ENCODE data around the gene PLCH1.

DNA sequence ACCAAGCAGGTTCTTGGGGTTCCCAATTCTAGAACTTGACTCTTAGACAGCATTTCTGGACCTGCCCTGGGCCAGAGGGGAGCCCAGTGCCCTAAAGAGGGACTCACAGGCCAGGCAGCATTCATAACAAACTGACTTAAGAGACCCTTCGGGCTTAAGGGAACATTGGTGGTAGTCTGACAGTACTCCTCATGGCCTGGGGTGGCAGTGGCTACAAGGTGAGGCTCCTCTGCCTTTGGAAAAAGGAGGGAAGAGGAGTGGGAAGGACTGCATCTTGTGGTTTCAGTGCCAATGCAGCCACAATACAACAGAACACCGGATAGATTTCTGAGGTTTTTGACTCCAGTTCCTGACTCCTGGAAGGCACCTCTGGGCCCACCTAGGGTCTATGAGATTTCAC lies 279.2 kb downstream of the PLCH1 start:
- TF ChIP-seq FOXM1 (IDR thresholded peaks at IDR 0.05; ENCODE audit: borderline replicate concordance) (no peak), ARNT (IDR thresholded peaks at IDR 0.05) (no peak), NFRKB (IDR thresholded peaks at IDR 0.05) (no peak), L3MBTL2 (conservative IDR thresholded peaks at IDR 0.05) (no peak), ELF4 (IDR thresholded peaks at IDR 0.05) (no peak), FOXK2 (IDR thresholded peaks at IDR 0.05) (no peak), BHLHE40 (IDR thresholded peaks at IDR 0.05; ENCODE audit: borderline replicate concordance) (no peak), FOXA1 (IDR thresholded peaks at IDR 0.05) (no peak), ZNF384 (IDR thresholded peaks at IDR 0.05) (no peak), TARDBP (IDR thresholded peaks at IDR 0.05) (no peak), SP1 (IDR thresholded peaks at IDR 0.05) (no peak), HDGF (IDR thresholded peaks at IDR 0.05; ENCODE audit: borderline replicate concordance) (no peak)
